IMR-90 (cell line): ENCODE data around the gene RND1. TPM values are rescaled to one million over a fixed set of nuclear protein-coding genes. Genes with fewer than 3 reads are reported as not detected.

Experiments
- ATAC-seq: fragments of 200-7000 bp; cut with Tn5 transposase; 2 replicates; pipeline ENCODE4 v1.9.1; 2020; ENCODE audit warnings: low read depth, mild to moderate bottlenecking, moderate library complexity
- BruUV-seq: library from RNA; stranded (reverse); fragments of 400-500 nt; replicated peaks from 2 replicates; lab custom pipeline; 2021; lab: Mats Ljungman, UMichigan
- CTCF ChIA-PET: fragments of 300-600 bp; formaldehyde crosslinking; extraction: SDS; loops from one replicate; lab custom pipeline; 2021; ENCODE audit warnings: antibody characterized with exemption; lab: Yijun Ruan, JAX
- POLR2A ChIA-PET: fragments of 300-600 bp; sonication (Branson Sonifier 250); formaldehyde crosslinking; loops from one replicate; lab custom pipeline; 2022; ENCODE audit warnings: antibody characterized with exemption; ENCODE audit not compliant: unreplicated experiment; lab: Charles Lee
- DNase-seq: peaks from one replicate; pipeline ENCODE4 v3.0.0; 2013
- H2AFZ ChIP-seq: replicated peaks from 2 replicates; pipeline ENCODE3; 2013; ENCODE audit warnings: low read length, mild to moderate bottlenecking; ENCODE audit not compliant: poor library complexity
- H2AK5ac ChIP-seq: 2 replicates; pipeline ENCODE4 v1.6.1; 2013; ENCODE audit warnings: low read depth, low read length, inconsistent platforms
- H2AK9ac ChIP-seq: replicated peaks from 2 replicates; pipeline ENCODE3; 2013; ENCODE audit warnings: mild to moderate bottlenecking, low read depth, low read length, moderate library complexity; ENCODE audit not compliant: poor library complexity
- H2BK120ac ChIP-seq: 2 replicates; pipeline ENCODE4 v1.6.1; 2013; ENCODE audit warnings: low read depth, low read length, inconsistent platforms
- H2BK15ac ChIP-seq: 3 replicates; pipeline ENCODE4 v1.6.1; 2013; ENCODE audit warnings: low read depth, low read length, inconsistent platforms
- H2BK20ac ChIP-seq: 2 replicates; pipeline ENCODE4 v1.6.1; 2013; ENCODE audit warnings: low read depth, mild to moderate bottlenecking, inconsistent platforms, low read length, moderate library complexity
- H2BK5ac ChIP-seq: 2 replicates; pipeline ENCODE4 v1.6.1; 2013; ENCODE audit warnings: mild to moderate bottlenecking, low read depth, low read length, inconsistent platforms; ENCODE audit not compliant: poor library complexity, severe bottlenecking
- H3K14ac ChIP-seq: replicated peaks from 2 replicates; pipeline ENCODE4 v1.6.1; 2013; ENCODE audit warnings: low read depth, low read length, inconsistent platforms
- H3K18ac ChIP-seq: 2 replicates; pipeline ENCODE4 v1.6.1; 2013; ENCODE audit warnings: low read depth, low read length, control low read depth
- H3K23ac ChIP-seq: 2 replicates; pipeline ENCODE4 v1.6.1; 2013; ENCODE audit warnings: low read depth, low read length, inconsistent platforms
- H3K27ac ChIP-seq: 2 replicates; pipeline ENCODE4 v1.5.1; 2013; ENCODE audit warnings: mild to moderate bottlenecking, control low read depth, low read length; ENCODE audit not compliant: insufficient read depth
- H3K27me3 ChIP-seq: 2 replicates; pipeline ENCODE4 v1.6.1; 2013; ENCODE audit warnings: low read length; ENCODE audit not compliant: control insufficient read depth, insufficient read depth
- H3K36me3 ChIP-seq: 2 replicates; pipeline ENCODE4 v1.6.1; 2013; ENCODE audit warnings: low read length, mixed read lengths; ENCODE audit not compliant: control insufficient read depth, insufficient read depth
- H3K4ac ChIP-seq: 2 replicates; pipeline ENCODE4 v1.6.1; 2013; ENCODE audit warnings: low read depth, low read length, inconsistent platforms
- H3K4me1 ChIP-seq: 2 replicates; pipeline ENCODE4 v1.6.1; 2013; ENCODE audit warnings: low read length, mixed read lengths; ENCODE audit not compliant: control insufficient read depth, insufficient read depth
- H3K4me2 ChIP-seq: 2 replicates; pipeline ENCODE4 v1.6.1; 2013; ENCODE audit warnings: low read depth, mild to moderate bottlenecking, control low read depth, low read length, moderate library complexity
- H3K4me3 ChIP-seq: 2 replicates; pipeline ENCODE4 v1.5.1; 2013; ENCODE audit warnings: low read depth, mild to moderate bottlenecking, control low read depth, low read length, moderate library complexity; ENCODE audit not compliant: insufficient read depth
- H3K56ac ChIP-seq: 2 replicates; pipeline ENCODE4 v1.6.1; 2013; ENCODE audit warnings: low read length, inconsistent platforms; ENCODE audit not compliant: insufficient read depth; ENCODE audit errors: extremely low read depth
- H3K79me1 ChIP-seq, 2 experiments: 2 replicates each; pipeline ENCODE4 v1.6.1; 2013; ENCODE audit warnings: low read length in 2 of 2, inconsistent platforms in 1 of 2, low read depth in 1 of 2
- H3K9ac ChIP-seq: 2 replicates; pipeline ENCODE4 v1.6.1; 2013; ENCODE audit warnings: low read depth, low read length, control low read depth
- H3K9me1 ChIP-seq: 2 replicates; pipeline ENCODE4 v1.6.1; 2013; ENCODE audit warnings: low read length, inconsistent platforms; ENCODE audit not compliant: insufficient read depth
- H3K9me3 ChIP-seq: 2 replicates; pipeline ENCODE4 v1.6.1; 2013; ENCODE audit warnings: low read length; ENCODE audit not compliant: control insufficient read depth, insufficient read depth
- H4K20me1 ChIP-seq: 2 replicates; pipeline ENCODE4 v1.6.1; 2013; ENCODE audit warnings: low read length, inconsistent platforms; ENCODE audit not compliant: insufficient read depth
- H4K5ac ChIP-seq: 2 replicates; pipeline ENCODE4 v1.6.1; 2013; ENCODE audit warnings: mild to moderate bottlenecking, low read depth, low read length, control low read depth
- H4K8ac ChIP-seq, 2 experiments: 2 replicates each; pipeline ENCODE4 v1.6.1; 2013; ENCODE audit warnings: low read depth in 2 of 2, low read length in 2 of 2, control low read depth in 1 of 2, inconsistent platforms in 1 of 2
- H4K91ac ChIP-seq: 2 replicates; pipeline ENCODE4 v1.6.1; 2013; ENCODE audit warnings: low read depth, low read length, inconsistent platforms; ENCODE audit not compliant: insufficient read depth
- CEBPB ChIP-seq: IDR thresholded peaks from 2 replicates; pipeline ENCODE4 v1.6.1; 2012; ENCODE audit warnings: low read depth, low read length, improper control_type of control experiment
- RAD21 ChIP-seq: IDR thresholded peaks from 2 replicates; pipeline ENCODE4 v1.6.1; 2012; ENCODE audit warnings: low read length, improper control_type of control experiment
- RCOR1 ChIP-seq: IDR thresholded peaks from 2 replicates; pipeline ENCODE4 v1.6.1; 2012; ENCODE audit warnings: mild to moderate bottlenecking, low read length, improper control_type of control experiment; ENCODE audit not compliant: insufficient replicate concordance
- WGBS, 2 experiments: methylation state at CpG; one replicate each; pipeline versions ENCODE4 v1.1.5 to v1.1.7; 2013; ENCODE audit warnings: missing lambda C conversion rate in 2 of 2; ENCODE audit not compliant: insufficient read length in 1 of 2; ENCODE audit errors: extremely low coverage in 2 of 2; 5-methylcytosine and 5-hydroxymethylcytosine counted together
- dilution Hi-C: fragments of 300-500 bp; cut with HindIII; formaldehyde crosslinking; loops from one replicate; pipeline ENCODE4 v1.14.3; 2018; ENCODE audit warnings: low sequenced_read_pairs; ENCODE audit not compliant: unreplicated experiment
- in situ Hi-C: fragments of 300-500 bp; cut with MboI; formaldehyde crosslinking; loops from 3 replicates; pipeline ENCODE4 v1.14.3; 2019; ENCODE audit warnings: low sequenced_read_pairs, inconsistent platforms, mixed read lengths
- intact Hi-C: fragments of 100-400 bp; cut with micrococcal nuclease; formaldehyde crosslinking; loops from 2 replicates; pipeline ENCODE4 v1.10.0; 2022
- polyA plus RNA-seq, 3 experiments: library from polyadenylated mRNA; depleted of rRNA; stranded (reverse); fragments of >200 nt; gene quantifications; 2 replicates each; pipeline ENCODE4 v1.2.3, GENCODE V29; 2012; ENCODE audit warnings: low replicate concordance in 1 of 3
- total RNA-seq: library from RNA; depleted of rRNA; stranded (reverse); fragments of >200 nt; gene quantifications from 2 replicates; pipeline ENCODE4 v1.2.3, GENCODE V29; 2012

RND1 gene
- total and polyA plus RNA-seq, 2 of the 4 experiments (the other 2 are of a cell fraction), result under 0.01 to 0.21 TPM

DNA sequence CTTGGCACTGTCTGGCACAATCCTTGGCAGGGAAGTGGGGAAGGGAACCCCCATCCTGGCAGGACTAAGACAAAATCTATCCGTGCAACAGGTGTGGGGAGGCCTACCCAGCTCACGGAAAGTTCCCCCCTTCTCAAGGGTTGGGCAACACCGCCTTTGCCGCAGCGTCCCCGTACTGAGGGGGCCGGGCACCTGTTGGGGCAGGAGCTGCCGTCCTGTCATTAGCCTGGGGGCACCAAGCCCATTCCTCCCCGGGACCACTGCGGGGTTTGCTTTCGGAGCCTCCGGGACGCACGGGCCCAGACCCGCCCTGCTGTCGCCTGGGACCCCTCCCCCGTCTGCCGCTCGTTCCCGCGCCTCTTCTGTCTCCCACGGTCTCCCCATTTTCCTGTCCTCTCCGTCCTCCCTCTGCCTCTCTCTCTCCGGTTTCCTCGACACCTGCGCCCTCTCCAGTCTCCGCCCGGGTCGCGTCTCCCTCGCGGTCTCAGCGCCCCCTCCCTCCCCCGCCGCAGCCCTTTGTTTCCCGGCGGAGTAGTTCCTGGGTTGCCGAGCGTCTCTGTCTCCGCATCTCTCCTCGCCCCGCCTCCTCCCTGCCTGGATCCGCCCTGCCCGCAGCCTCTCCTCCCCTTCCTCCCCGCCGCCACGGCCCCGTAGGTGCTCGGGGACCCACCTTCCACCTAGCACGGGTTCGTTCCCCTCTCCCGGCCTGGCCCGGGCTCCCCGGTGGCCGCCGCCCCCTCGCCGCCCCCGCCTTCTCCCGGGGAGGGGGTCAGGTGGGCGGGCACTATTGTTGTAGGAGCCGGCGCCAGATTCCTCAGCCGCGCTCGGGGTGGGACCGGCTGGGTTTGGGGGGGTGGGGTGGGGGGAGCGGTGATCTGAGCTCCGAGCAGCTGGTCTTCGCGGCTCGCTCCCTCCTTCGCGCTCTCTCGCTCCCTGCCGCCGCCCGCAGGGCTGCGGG lies 47.5 kb downstream of the RND1 start, which contains the start of gene CACNB3:
Gene CACNB3 (plus strand): TSS at position 624 of the 958 bp plus-strand sequence. CDS start 434 bp downstream, outside the sequence.
- Histone ChIP-seq H2BK15ac (no peak within 1 kb of the TSS), H2BK5ac (no peak within 1 kb of the TSS), H4K5ac (0 out of 2 replicates have a peak within 1 kb of the TSS, but pooled peaks have one; percentile 3), H4K20me1 (peaks cover 12% of the 10 kb centered on the region), H3K79me1 (peaks cover 57 to 88% of the 10 kb centered on the region in 2 experiments), H2BK120ac (peak within 1 kb of the TSS; percentile 33; the same call in 1 of the 2 replicates), H3K27ac (peak within 1 kb of the TSS; percentile 55), H3K56ac (peak within 1 kb of the TSS; percentile 40), H3K4me3 (peak within 1 kb of the TSS; percentile 83), H2BK20ac (no peak within 1 kb of the TSS), H3K9me3 (no peaks in the 10 kb centered on the region), H3K23ac (peak within 1 kb of the TSS; percentile 77), H3K36me3 (peaks cover 2% of the 10 kb centered on the region; the same call in 1 of the 2 replicates), H3K18ac (no peak within 1 kb of the TSS; the same call in 1 of the 2 replicates), H3K4me1 (peaks cover 20% of the 10 kb centered on the region), H4K8ac (peak within 1 kb of the TSS; percentile 71 to 82; a peak in 3 of 4 replicates), H2AK5ac (peak within 1 kb of the TSS; percentile 89), H3K9ac (peak within 1 kb of the TSS; percentile 77), H2AFZ (peak within 1 kb of the TSS; percentile 95), H3K27me3 (no peaks in the 10 kb centered on the region), H4K91ac (peak within 1 kb of the TSS; percentile 86), H3K4me2 (peak within 1 kb of the TSS; percentile 85), H2AK9ac (peak within 1 kb of the TSS; percentile 96), H3K14ac (peak within 1 kb of the TSS; percentile 55), H3K9me1 (peaks cover 23% of the 10 kb centered on the region), H3K4ac (peak within 1 kb of the TSS; percentile 91)
- dilution Hi-C loops, result no loop called here
- intact Hi-C loops, result no loop called here
- CTCF ChIA-PET, result interaction anchor here (0.5 to 1.0 kb wide), 2 partner anchors 9 to 65 kb away, joined by 3 to 5 read pairs; no protein-coding TSS in a partner anchor
- BruUV-seq, result no TSS peak
- ATAC-seq (peak; percentile 42), DNase-seq (peak; percentile 43)
- TF ChIP-seq RAD21, result no peak
- 0 out of 2 replicates have a peak, but pooled peaks have one; percentile 17 for TF ChIP-seq CEBPB
- TF ChIP-seq RCOR1, result peak; percentile 36
- POLR2A ChIA-PET, result interaction anchor here (0.8 kb wide), 1 partner anchor 9 kb away, joined by 3 read pairs; no protein-coding TSS in a partner anchor
- in situ Hi-C loops, result no loop called here
- WGBS, 2 experiments, result 0% methylated on average over 12 of the region's 79 CpGs; no CpG with 5 or more reads in 1 of the 2 experiments
